Measurements from ENCODE around the gene RFPL3.

DNA sequence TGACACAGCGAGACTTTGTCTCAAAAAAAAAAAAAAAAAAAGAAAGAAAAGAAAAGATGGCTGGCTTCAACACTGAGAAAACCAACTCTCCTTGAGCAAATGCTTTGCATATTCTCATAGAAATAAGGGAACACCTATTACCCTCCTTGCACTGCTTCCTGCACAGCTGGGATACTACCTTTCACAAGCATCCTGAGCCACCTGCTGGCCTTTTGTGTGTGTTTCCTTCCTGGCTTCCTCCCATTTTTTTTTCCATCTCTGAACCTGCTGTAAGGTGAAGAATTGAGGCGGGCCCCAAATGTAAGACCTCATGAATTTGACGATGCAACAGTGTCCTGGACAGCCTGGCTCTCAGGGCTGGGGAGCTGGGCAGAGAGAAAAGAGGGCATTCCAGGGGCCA, 1.9 kb upstream of the RFPL3 start:
- no peak for TF ChIP-seq TAF1 (IDR thresholded peaks at IDR 0.05; ENCODE audit: borderline replicate concordance, low read depth, low read length)
- no peak for TF ChIP-seq POLR2A (IDR thresholded peaks at IDR 0.05; ENCODE audit: low read depth, low read length)

All from GM12892 (cell line).